DOHH2 (cell line): ENCODE results near the gene ZSCAN21.

Experiments used
- CTCF ChIP-seq: fragments of 200-600 bp; sonication (generic); IDR thresholded peaks from one replicate; pipeline ENCODE4 v1.5.1; 2014; ENCODE audit warnings: antibody characterized with exemption, mild to moderate bottlenecking, low read depth, low read length; ENCODE audit not compliant: poor library complexity, severe bottlenecking
- EZH2phosphoT487 ChIP-seq: fragments of 200-600 bp; sonication (generic); IDR thresholded peaks from 2 replicates; pipeline ENCODE4 v1.6.1; 2017; ENCODE audit warnings: borderline replicate concordance, mild to moderate bottlenecking, antibody characterized with exemption, low read length, moderate library complexity, mixed read lengths

- TF ChIP-seq CTCF (no peak), EZH2phosphoT487 (no peak)
Measured at GRCh38 chr7:100013328-100013676, 36.3 kb upstream of the ZSCAN21 start.
